GM15510 (cell line): ENCODE results near the gene HS3ST1.

Source experiments
- POLR2A ChIP-seq: IDR thresholded peaks from 3 replicates; pipeline ENCODE4 v1.6.1; 2011; ENCODE audit warnings: borderline replicate concordance; ENCODE audit not compliant: insufficient read length; ENCODE audit errors: extremely low read depth

The HS3ST1 gene

DNA sequence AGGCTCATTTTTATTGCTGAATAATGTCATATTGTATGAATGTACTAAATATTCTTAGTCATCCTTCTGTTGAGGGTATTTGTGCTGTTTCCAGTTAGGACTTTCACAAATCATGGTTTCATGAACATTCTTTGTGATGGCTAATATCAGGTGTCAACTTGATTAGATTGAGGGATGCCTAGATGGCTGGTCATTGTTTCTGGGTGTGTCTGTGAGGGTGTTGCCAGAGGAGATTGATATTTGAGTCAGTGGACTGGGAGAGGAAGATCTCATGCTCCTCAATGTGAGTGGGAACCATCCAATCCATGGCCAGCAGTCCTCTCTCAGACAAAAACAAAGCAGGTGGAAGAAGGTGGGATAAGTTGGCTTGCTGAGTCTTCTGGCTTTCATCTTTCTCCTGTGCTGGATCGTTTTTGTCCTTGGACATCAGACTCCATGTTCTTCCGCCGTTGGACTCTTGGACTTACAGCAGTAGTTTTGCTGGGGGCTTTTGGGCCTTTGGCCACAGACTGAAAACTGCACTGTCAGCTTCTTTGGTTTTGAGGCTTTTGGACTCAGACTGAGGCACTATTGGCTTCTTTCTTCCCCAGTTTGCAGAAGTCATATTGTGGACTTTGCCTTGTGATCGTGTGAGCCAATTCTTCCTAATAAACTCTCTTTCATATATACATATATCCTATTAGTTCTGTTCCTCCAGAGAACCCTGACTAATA, 11.9 kb upstream of the HS3ST1 start:
- TF ChIP-seq POLR2A: no peak

DNA sequence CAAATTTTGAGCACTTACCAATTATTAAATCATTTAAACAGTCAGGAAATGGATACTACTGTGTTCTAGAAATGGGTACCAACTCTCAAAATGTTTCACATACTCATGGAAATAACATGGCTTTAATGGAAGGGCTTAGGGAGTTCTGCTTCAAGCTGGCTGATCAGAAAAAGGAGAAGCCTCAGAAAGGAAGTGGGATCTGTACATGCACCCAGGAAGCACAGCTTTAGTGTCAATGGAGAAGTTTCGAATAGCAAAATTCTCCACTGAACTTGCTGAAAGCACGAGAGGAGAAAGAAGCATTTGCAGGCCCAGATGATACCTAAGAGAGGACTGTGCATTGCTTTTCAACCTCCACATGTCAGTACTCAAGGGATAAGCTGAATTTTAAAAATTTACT, 11.1 kb upstream of the HS3ST1 start:
- TF ChIP-seq POLR2A: no peak

DNA sequence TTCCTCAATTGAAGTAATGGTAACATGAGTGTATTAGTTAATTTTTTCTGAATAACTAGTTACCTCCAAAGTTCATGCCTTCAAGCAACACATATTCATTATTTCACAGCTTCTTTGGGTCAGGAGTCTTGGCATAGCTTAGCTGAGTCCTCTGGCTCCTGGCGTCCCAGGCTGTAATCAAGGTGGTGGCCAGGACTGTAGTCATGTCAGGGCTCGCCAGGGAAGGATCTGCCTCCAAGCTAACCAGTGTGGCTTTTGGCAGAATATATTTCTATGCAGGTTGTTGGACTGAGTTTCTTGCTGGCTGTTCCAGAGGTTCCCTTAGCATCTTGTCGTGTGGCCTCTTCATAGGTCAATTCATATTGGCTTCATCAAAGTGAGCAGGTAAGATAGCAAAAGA, 10.0 kb upstream of the HS3ST1 start:
- no peak for TF ChIP-seq POLR2A

DNA sequence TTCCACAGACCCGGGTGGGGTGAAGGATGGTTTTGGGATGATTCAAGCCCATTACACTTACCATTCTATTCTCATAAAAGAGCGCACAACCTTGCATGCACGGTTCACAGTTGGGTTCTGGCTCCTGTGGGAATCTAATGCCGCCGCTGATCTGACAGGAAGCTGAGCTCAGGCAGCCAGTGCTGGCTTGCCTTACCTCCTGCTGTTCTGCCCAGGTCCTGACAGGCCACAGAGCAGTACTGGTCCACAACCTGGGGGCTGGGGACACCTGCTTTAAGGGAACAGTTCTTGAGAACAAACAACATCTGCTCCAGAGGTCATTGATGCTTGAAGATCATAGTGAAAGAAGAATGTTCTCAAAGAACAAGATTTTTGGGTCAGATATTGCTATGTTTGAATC, 8.0 kb upstream of the HS3ST1 start:
- no peak for TF ChIP-seq POLR2A

DNA sequence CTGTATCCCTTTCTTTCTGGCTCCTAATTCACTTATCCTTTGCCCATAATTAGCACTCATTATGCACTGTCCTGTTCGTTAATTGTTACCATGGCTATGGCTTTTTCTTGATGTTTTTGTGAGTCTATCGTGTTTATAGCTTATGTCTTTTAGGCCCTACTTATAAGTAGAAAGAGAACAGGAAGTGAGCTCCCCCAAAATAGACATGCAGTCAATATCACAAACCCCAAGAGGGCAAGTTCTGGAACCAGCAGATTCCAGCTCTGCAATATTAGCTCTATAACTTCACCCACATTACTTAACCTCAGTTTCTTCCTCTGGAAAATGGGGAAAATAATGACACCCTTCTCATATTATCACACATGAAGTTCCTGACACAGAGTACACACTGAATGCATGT, 7.4 kb upstream of the HS3ST1 start:
- no peak for TF ChIP-seq POLR2A

DNA sequence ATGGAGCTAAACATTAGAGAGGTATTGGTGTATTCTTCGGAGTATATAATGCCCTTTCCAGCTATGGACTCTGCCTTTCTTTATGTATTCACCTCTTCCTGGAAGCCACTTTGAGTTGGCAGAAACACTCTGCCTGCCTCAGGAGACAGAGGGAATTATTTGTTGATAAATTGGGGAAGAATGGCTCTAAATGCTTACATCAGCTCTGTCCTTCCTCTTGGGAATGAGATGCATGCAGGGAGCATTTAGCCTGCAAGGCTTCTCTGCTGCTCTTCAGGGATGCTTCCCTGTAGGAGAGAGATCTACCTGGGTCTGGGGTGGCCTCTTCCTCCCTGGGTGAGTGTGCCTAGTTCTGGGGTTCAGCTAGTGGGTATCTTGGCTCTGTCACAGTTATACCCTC, 6.9 kb upstream of the HS3ST1 start:
- no peak for TF ChIP-seq POLR2A

DNA sequence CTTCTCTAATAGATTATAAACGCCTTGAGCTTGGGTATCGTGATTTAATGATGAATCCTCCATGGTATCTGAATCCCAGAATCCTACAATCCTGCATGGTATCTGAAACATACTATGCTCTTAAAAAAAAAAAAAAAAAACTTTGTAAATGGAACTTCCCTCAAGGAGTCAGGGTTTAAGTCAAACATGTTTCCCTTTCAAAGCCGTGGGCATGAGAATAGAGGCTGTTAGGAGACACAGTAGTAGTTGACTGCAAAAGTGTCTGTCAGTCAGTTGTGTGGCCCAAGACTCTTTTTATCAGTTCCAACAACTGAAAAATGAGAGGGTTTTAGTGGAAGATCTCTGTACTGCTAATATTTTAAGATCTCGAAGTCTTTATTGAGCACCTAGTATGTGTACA, 2.4 kb upstream of the HS3ST1 start:
- no peak for TF ChIP-seq POLR2A

DNA sequence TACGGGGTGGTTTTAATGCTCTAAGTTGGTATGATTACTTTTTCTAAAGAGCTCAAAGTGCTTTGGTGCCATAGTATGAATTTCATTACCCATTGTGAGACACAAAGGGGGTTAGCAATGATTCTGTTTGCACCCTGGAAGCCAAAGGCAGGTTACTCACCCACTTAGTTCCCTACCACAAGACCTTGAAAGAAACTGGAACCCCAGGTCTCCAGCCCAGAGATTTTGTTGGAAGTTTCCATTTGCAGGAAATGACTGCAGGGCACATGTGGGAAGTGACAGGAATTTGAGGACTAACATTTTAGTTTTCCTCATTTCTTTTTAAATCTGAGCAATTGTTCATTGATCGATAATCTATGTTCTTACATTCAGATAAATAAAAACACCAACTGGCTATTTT, 1.8 kb upstream of the HS3ST1 start:
- TF ChIP-seq POLR2A: no peak

DNA sequence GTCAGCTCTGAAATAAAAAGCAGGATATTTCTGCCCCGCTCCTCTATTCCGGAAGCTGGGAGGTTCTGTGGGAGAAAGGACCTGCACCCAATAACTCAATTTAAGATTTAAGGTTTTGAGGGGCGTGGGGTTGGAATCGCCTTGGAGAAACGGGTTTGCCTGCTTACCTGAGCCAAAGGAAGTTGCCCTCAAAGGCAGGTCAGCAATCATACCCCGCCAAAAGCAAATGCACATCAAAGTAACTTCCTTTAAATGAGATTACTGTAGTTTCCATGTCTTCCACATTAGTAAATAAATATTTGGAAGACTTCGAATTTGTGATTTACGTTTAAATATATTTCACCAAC, 978 bp upstream of the HS3ST1 start:
- TF ChIP-seq POLR2A: no peak

DNA sequence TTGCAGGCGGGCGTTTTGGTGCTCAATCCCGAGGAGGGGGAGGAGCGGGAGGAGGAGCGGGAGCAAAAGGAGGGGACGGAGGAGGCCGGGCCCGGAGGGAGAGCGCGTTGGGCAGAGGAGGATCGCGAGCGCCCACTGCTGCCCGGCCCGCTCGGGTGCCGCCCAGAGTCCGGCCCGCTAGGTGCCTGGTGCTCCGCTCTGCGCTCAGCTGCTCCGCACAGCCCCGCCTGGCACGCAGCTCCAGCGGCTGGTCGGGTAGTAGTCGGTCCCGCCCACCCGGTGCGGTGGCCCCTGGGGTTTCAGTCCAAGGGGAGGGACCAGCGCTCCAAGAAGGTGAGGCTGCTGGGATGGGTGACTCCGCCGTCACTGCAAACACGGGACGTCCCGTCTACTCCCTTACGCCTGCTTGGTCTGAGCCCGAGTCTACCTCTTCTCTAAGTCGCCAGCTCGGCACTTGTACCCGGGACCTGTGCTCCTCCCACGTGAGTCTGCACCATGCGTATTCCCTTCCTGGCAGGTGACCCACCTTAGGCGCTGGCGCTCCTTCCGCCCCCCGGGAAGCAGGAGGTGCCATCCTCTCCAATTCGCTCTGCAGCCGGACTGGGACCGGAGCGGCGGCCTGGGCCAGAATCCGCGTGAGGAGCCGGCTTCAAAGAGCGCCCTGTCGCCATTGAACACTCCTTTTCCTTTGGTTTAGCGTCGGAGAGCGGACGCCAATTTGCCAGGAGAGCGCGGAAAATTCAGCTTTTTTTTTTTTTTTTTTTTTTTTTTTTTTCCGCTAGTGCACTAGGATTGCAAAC, 405 bp upstream of the HS3ST1 start:
- no peak for TF ChIP-seq POLR2A

DNA sequence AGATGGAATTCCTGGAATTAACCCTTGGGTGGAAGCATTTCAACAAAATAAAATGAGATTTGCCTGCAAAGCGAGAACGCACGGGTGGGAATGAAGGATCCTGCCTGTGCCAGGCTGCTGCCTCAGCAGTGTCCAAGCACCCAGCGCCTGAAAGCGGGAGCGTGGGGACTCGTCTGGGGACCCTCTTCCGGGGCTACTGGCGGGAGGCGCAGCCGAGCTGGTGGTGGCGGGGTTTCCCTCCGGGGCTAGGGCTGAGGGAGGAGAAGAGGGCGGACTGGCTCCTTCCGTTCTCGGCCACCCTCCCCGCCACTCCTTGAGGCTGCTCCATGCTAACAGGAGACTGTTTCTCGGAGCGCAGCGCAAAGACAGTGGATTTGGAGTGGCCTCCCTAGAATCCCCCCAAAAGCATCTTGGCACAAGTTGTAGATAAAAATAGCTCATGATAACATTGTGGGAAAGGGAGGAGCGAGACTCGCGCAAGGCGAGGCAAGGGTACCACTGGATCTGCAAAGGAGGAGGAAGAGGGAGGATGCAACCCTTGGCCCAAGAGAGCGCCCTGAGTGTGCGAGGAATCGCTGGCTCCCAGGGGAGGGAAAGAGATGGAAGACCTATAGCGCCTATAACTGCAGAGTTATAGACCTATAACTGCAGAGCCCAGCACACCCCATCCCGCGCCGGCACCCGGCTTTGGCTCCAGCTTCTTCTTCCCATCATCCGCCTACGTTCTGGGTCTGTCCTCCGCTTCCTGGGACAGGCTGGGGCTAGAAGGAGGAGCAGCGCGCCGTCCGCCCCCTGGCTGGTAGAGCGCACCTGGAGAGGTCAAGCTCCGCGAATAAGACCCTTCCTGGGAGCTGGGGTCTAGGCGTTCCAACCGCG, 1.3 kb downstream of the HS3ST1 start:
- no peak for TF ChIP-seq POLR2A

DNA sequence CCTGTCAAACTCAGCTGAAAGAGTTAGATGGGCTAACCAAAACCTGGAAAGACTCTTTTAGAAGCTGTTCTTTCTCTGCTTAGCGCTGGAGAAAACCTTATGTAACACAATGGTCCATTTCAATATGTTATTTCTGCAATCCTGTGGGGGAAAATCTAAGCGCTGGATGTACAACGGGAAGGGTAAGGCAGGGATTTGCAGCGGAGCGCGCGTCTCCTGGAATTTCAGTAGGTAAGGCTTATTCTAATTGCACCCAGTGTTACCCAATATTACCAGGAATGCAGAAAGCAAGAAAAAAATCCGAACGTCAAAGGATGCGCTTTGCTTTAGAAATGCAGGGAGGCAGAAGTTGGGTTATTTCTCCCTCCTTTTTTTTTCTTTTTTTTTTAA, 2.0 kb downstream of the HS3ST1 start:
- no peak for TF ChIP-seq POLR2A

DNA sequence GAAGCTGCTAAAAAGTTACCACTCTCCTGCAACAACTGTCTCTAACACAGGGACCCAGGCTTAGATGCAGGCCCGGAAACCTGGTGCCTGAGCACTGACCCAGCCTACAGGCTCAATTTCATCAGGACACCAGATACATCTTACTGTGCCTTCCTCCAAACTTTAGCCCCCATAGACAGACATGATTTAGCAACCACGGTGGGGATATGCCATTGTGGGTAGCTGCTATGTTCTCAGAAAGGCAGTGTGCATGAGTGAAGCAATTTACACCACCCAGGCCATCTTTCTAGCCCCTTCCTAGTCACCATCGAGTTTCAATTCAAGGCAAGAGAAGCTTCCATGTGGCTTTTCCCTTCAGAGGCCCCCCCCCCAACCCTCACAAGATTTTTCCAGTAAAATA, 2.7 kb downstream of the HS3ST1 start:
- TF ChIP-seq POLR2A: no peak

DNA sequence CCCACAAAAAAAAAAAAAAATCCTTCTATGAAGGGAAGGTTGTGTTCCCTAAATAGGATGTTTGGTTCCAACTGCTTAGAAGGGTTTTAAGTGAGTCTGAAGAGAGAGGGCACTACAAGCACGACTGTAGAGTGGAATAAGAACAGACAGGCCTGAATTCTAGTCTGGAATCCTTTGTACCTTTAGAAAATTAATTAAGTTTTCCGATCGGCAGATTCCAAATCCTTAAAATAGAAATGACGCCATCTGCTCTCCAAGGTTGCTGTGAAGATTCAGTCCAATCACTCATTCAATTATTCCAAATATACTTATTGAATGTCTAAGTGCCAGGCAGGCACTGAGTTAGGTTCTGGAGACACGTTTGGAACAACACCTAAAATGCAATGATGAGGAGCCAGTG, 3.8 kb downstream of the HS3ST1 start:
- no peak for TF ChIP-seq POLR2A

DNA sequence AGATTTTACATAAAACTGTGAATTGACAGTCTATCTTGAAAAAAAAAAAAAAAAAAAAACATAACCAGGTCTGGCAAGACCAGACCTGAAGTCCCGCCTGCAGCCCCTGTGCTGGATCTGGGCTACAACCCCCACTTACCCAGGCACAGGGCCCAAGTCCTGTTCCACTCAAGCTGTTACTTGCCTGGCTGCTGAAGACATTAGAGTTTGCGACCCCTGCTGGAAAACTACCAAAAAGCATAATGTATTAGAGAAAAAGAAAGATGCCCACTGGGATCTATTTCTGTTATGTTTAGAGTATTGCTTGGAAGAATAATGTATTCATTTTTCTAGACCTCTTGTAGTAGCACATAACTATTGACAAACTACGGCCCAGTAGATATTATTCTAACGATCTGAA, 4.7 kb downstream of the HS3ST1 start:
- no peak for TF ChIP-seq POLR2A
